Measurements from ENCODE around the gene B4GALT3. TPM values are rescaled to one million over a fixed set of nuclear protein-coding genes. Genes with fewer than 3 reads are reported as not detected.

The B4GALT3 gene
- polyA plus RNA-seq, 3 donors: 16.8 to 50.3 (median 21.0) TPM

DNA sequence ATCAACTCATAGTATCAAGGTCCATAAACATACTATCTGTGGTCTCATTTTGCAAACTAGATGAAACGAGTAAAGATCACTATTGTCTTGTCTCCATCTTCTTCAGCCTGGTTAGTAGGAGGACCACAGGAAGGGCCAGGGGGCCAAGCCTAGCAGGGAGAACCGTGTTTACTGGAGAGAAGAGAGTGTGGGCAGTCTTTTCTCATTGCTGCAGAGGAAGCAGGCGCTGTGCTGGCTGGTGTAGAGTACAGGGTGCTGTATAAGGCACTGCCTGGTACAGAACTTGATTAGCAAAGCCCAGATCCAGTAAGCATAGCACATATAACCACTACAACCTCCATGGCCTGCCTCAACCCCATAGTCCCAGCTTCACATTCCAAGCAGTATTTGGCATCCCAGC lies 10.0 kb upstream of the B4GALT3 start:
- Mint-ChIP-seq H3K4me1 (peaks cover 82% of the 10 kb centered on the region), H3K36me3 (peaks cover 0 to 4% of the 10 kb centered on the region in 2 donors), H3K27ac (peak overlapping the region; percentile 31 to 99 (median 99)), H3K4me3 (no peak overlapping the region), H3K9me3 (no peaks in the 10 kb centered on the region), H3K27me3 (ENCODE audit: low read depth in 3 of 3) (peaks cover 0 to 4% (median 1%) of the 10 kb centered on the region in 3 donors)
- DNase-seq: no peak
- H3K27me3 ChIP-seq (ENCODE audit: control insufficient read depth in 2 of 2, insufficient read depth in 2 of 2, low read length in 2 of 2): no peaks in the 10 kb centered on the region
- no peak overlapping the region for H3K4me2 ChIP-seq (replicated peaks; ENCODE audit: extremely low read depth, low read length, poor library complexity, severe bottlenecking)
- no peaks in the 10 kb centered on the region for H3K9me3 ChIP-seq (replicated peaks in 1 of 2; ENCODE audit: control insufficient read depth in 1 of 2, insufficient read depth in 1 of 2, low read length in 2 of 2)
- no peaks in the 10 kb centered on the region for H4K20me1 ChIP-seq (ENCODE audit: insufficient read depth, low read length)
- no peak overlapping the region for H3K9ac ChIP-seq (ENCODE audit: insufficient read depth, low read length, poor library complexity, severe bottlenecking)
- H3K79me2 ChIP-seq (ENCODE audit: insufficient read depth, low read length): no peaks in the 10 kb centered on the region
- H3K4me3 ChIP-seq (replicated peaks in 1 of 3; ENCODE audit: low read depth in 2 of 3, low read length in 3 of 3): no peak overlapping the region
- peak overlapping the region in 1 of 2 donors; percentile 96 for H3K27ac ChIP-seq (ENCODE audit: low read depth in 1 of 2, low read length in 2 of 2)
- H3K36me3 ChIP-seq (replicated peaks in 1 of 2; ENCODE audit: control insufficient read depth in 1 of 2, insufficient read depth in 2 of 2, low read length in 2 of 2): no peaks in the 10 kb centered on the region
- H3K4me1 ChIP-seq (ENCODE audit: control insufficient read depth in 1 of 2, insufficient read depth in 2 of 2, low read length in 2 of 2): peaks cover 67 to 68% of the 10 kb centered on the region in 2 donors
- TF ChIP-seq, protein P1, sequence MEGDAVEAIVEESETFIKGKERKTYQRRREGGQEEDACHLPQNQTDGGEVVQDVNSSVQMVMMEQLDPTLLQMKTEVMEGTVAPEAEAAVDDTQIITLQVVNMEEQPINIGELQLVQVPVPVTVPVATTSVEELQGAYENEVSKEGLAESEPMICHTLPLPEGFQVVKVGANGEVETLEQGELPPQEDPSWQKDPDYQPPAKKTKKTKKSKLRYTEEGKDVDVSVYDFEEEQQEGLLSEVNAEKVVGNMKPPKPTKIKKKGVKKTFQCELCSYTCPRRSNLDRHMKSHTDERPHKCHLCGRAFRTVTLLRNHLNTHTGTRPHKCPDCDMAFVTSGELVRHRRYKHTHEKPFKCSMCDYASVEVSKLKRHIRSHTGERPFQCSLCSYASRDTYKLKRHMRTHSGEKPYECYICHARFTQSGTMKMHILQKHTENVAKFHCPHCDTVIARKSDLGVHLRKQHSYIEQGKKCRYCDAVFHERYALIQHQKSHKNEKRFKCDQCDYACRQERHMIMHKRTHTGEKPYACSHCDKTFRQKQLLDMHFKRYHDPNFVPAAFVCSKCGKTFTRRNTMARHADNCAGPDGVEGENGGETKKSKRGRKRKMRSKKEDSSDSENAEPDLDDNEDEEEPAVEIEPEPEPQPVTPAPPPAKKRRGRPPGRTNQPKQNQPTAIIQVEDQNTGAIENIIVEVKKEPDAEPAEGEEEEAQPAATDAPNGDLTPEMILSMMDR (IDR thresholded peaks at IDR 0.05): no peak
- WGBS (ENCODE audit: insufficient coverage): 0% methylated on average over 1 of the region's 3 CpGs
- intact Hi-C loops (cut with micrococcal nuclease): no loop called here
- peak overlapping the region; percentile 47 for H2AFZ ChIP-seq (ENCODE audit: insufficient read depth, low read depth, low read length, poor library complexity, severe bottlenecking)

DNA sequence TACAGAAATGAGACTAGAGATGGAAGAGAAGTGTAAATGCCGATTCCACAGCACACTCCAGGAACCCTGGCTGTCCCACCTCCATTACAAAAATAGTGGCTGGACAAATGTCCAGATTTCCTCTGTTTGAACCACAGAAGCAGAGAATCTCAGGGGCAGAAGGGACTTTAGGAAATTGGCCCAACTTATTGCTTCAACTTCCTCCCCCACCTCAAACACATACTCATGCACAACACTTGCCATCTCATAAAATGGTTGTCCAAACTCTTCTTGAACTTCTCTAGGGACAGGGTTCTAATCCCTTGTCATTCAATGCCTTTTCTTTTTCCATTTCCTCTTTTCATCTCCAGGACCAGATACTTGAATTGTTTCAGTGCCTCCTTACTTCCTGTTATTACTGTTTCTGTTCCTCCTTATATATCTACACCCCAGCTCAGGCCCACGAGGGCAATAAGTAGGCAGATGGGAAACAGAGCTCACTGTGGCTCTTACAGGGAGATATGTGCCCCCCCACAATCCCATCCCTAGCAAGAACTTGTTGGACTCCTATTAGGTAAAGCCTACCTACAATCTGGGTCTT lies 8.5 kb upstream of the B4GALT3 start:
- no peaks in the 10 kb centered on the region for H4K20me1 ChIP-seq (ENCODE audit: insufficient read depth, low read length)
- H3K27ac Mint-ChIP-seq: peak overlapping the region; percentile 98 to 99 (median 99)
- peak; percentile 83 to 92 (median 90) for DNase-seq
- intact Hi-C loops (cut with micrococcal nuclease): no loop called here
- H3K4me1 Mint-ChIP-seq: peaks cover 83% of the 10 kb centered on the region
- no peaks in the 10 kb centered on the region for H3K79me2 ChIP-seq (ENCODE audit: insufficient read depth, low read length)
- H3K9me3 ChIP-seq (replicated peaks in 1 of 2; ENCODE audit: control insufficient read depth in 1 of 2, insufficient read depth in 1 of 2, low read length in 2 of 2): no peaks in the 10 kb centered on the region
- H3K36me3 Mint-ChIP-seq: peaks cover 0 to 4% of the 10 kb centered on the region in 2 donors
- peaks cover 0 to 4% (median 1%) of the 10 kb centered on the region in 3 donors for H3K27me3 Mint-ChIP-seq (ENCODE audit: low read depth in 3 of 3)
- H3K9me3 Mint-ChIP-seq: no peaks in the 10 kb centered on the region
- no peaks in the 10 kb centered on the region for H3K36me3 ChIP-seq (replicated peaks in 1 of 2; ENCODE audit: control insufficient read depth in 1 of 2, insufficient read depth in 2 of 2, low read length in 2 of 2)
- H3K4me2 ChIP-seq (replicated peaks; ENCODE audit: extremely low read depth, low read length, poor library complexity, severe bottlenecking): peak overlapping the region; percentile 31
- peaks cover 80 to 82% of the 10 kb centered on the region in 2 donors for H3K4me1 ChIP-seq (ENCODE audit: control insufficient read depth in 1 of 2, insufficient read depth in 2 of 2, low read length in 2 of 2)
- H2AFZ ChIP-seq (ENCODE audit: insufficient read depth, low read depth, low read length, poor library complexity, severe bottlenecking): no peak overlapping the region
- no CpG with 5 or more reads among the region's 2 CpGs for WGBS (ENCODE audit: insufficient coverage)
- H3K27me3 ChIP-seq (ENCODE audit: control insufficient read depth in 2 of 2, insufficient read depth in 2 of 2, low read length in 2 of 2): no peaks in the 10 kb centered on the region
- H3K9ac ChIP-seq (ENCODE audit: insufficient read depth, low read length, poor library complexity, severe bottlenecking): peak overlapping the region; percentile 39
- peak overlapping the region; percentile 82 to 96 for H3K27ac ChIP-seq (ENCODE audit: low read depth in 1 of 2, low read length in 2 of 2)
- TF ChIP-seq, protein P1 (IDR thresholded peaks at IDR 0.05): no peak
- peak overlapping the region in 1 of 3 experiments; percentile 45 for H3K4me3 ChIP-seq (replicated peaks in 1 of 3; ENCODE audit: low read depth in 2 of 3, low read length in 3 of 3)
- H3K4me3 Mint-ChIP-seq: peak overlapping the region in 1 of 2 donors; percentile 64
